ENCODE measurements around the gene ATG4C.

GRCh38 chr1:62800825-62801306 lies 16.9 kb downstream of the ATG4C start:
- TF ChIP-seq CTCF (tag by site-specific recombination; IDR thresholded peaks at IDR 0.05): no peak
- no peak for TF ChIP-seq ZBTB7A (tag by site-specific recombination; IDR thresholded peaks at IDR 0.05; ENCODE audit: low read depth)
- no peak for TF ChIP-seq ZNF624 (tag by site-specific recombination; IDR thresholded peaks at IDR 0.05)
- TF ChIP-seq ZNF548 (tag by site-specific recombination; IDR thresholded peaks at IDR 0.05): no peak
